Stimulated activated memory B cell treated with anti-CD40 and anti-IgM and Interleukin-4, amounts not matched to agents 10 μg/mL and 1 μg/mL and 100 μg/mL, for 72 hours (primary cell): Measurements from ENCODE around the gene MGAM2.

Source experiments
- ATAC-seq: fragments of 150-1000 bp; cut with Tn5 transposase; 2 replicates; pipeline ENCODE4 v1.10.0; 2021
- H3K27ac Mint-ChIP-seq: one replicate; pipeline ENCODE4 v1.8.0; 2022; ENCODE audit warnings: mild to moderate bottlenecking, mixed read lengths
- H3K27me3 Mint-ChIP-seq: one replicate; pipeline ENCODE4 v1.8.0; 2022; ENCODE audit warnings: mixed read lengths
- H3K36me3 Mint-ChIP-seq: one replicate; pipeline ENCODE4 v1.8.0; 2022; ENCODE audit warnings: mixed read lengths
- H3K4me1 Mint-ChIP-seq: one replicate; pipeline ENCODE4 v1.8.0; 2022; ENCODE audit warnings: mixed read lengths
- H3K4me3 Mint-ChIP-seq: one replicate; pipeline ENCODE4 v1.8.0; 2022; ENCODE audit warnings: mild to moderate bottlenecking, moderate library complexity, mixed read lengths
- H3K9me3 Mint-ChIP-seq: one replicate; pipeline ENCODE4 v1.8.0; 2022; ENCODE audit warnings: mixed read lengths

MGAM2 gene

DNA sequence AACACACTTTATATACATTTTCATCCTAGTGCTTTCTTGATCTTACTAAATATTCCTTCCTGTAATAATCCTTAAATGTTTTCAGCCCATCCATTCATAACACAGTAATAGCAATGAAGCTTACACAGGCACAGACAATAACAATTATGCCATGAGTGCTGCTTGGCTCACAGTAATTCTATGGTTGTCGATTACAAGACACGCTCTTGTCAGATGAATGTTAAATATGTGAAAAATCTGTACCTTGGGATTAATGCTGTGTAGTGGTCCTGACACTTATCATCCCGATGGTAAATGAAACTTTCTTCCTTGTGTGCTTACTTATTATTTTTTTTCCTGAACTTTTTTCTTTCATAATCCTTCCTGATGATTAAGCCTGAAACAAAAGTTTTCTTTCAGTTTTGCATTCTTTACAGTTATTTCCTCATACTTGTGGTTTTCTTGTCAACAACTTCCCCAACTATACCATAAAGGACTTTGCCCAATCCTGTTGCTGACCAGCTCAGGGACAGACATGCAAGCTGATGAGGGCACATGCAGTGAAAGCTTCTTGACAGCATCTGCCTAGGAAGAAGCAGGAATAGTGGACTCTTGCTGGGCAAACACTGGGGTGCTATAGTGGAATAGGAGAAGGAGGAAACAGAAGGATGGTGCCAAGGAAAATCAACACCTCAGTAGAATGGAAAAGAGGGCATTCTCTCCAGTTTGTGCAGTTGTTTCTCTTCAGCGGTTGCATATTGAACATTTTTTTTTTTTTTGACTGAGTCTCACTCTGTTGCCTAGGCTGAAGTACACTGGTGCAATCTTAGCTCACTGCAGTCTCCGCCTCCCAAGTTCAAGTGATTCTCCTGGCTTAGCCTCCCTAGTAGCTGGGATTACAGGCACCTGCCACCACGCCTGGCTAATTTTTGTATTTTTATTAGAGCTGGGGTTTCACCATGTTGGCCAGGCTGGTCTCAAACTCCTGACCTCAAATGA is 6.7 kb upstream of the MGAM2 start:
- no peak overlapping the region for H3K4me3 Mint-ChIP-seq
- H3K27me3 Mint-ChIP-seq: no peaks in the 10 kb centered on the region
- H3K9me3 Mint-ChIP-seq: no peaks in the 10 kb centered on the region
- no peak for ATAC-seq
- no peak overlapping the region for H3K27ac Mint-ChIP-seq
- H3K4me1 Mint-ChIP-seq: no peaks in the 10 kb centered on the region
- no peaks in the 10 kb centered on the region for H3K36me3 Mint-ChIP-seq

DNA sequence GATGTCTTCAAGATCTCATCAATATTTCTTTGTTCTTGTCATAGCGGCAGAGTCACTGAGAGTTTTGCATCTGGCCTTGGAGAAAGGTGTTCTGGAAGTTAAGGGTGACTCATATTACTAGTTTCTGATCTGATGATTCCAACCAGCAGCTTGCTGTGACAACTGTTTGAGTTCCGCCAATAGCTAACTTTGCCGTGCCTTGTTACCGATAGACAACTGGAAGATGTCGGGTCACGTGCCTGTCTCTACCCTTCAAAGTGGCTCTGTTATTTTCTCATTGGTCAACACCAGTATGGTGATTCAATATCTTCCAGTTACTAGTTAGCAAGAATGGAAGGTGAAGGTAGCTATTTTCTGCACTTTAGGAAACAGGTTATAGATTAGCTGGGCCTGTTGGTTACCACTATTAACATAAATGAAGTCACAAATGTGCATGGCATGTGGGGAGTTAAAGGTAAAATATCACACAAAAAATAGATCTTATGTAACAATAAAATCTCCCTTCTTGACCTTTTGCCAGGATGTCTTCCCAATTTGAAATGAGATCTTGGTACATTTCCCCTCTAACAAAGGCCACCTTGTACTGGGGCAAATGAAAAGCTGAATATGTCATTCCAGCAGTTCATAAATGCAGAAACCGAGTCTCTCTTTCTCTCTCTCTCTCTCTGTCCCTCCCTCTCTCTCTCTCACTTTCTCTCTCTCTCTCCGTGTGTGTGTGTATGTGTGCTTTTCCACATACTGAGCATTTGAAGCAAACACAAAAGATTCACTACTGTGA is 2.6 kb upstream of the MGAM2 start:
- Mint-ChIP-seq H3K36me3 (no peaks in the 10 kb centered on the region), H3K27me3 (no peaks in the 10 kb centered on the region), H3K4me3 (no peak overlapping the region), H3K4me1 (no peaks in the 10 kb centered on the region), H3K27ac (no peak overlapping the region), H3K9me3 (peaks cover 3% of the 10 kb centered on the region)
- no peak for ATAC-seq

- Mint-ChIP-seq H3K4me1 (no peaks in the 10 kb centered on the region), H3K4me3 (no peak overlapping the region), H3K36me3 (no peaks in the 10 kb centered on the region), H3K27me3 (no peaks in the 10 kb centered on the region), H3K27ac (no peak overlapping the region), H3K9me3 (peaks cover 8% of the 10 kb centered on the region)
- no peak for ATAC-seq
These were observed 1.4 kb upstream of the MGAM2 start for GRCh38 chr7:142110098-142110497.

DNA sequence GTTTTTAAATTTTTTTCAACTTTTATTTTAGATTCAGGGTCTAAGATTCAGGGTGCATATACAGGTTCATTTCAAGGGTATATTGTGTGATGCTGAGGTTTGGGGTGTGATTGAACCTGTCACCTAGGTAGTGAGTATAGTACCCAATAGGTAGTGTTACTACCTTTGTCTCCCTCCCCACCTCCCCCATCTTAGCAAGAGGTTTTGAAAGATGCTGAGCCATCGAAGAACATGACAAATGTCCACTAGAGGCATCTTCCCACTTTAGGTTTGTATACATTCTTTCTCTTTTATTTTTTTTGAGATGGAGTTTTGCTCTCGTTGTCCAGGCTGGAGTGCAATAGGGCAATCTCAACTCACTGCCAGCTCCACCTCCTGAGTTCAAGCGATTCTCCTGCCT is 880 bp upstream of the MGAM2 start:
- H3K4me1 Mint-ChIP-seq: no peaks in the 10 kb centered on the region
- no peak for ATAC-seq
- no peaks in the 10 kb centered on the region for H3K36me3 Mint-ChIP-seq
- H3K27ac Mint-ChIP-seq: no peak overlapping the region
- peaks cover 8% of the 10 kb centered on the region for H3K9me3 Mint-ChIP-seq
- no peaks in the 10 kb centered on the region for H3K27me3 Mint-ChIP-seq
- H3K4me3 Mint-ChIP-seq: no peak overlapping the region

- Mint-ChIP-seq H3K4me3 (no peak overlapping the region), H3K4me1 (no peaks in the 10 kb centered on the region), H3K27me3 (no peaks in the 10 kb centered on the region), H3K36me3 (no peaks in the 10 kb centered on the region), H3K9me3 (peaks cover 8% of the 10 kb centered on the region), H3K27ac (no peak overlapping the region)
- no peak for ATAC-seq
These were observed 568 bp downstream of the MGAM2 start for GRCh38 chr7:142112086-142112485.

- Mint-ChIP-seq H3K4me3 (no peak overlapping the region), H3K27ac (no peak overlapping the region), H3K9me3 (peaks cover 8% of the 10 kb centered on the region), H3K27me3 (no peaks in the 10 kb centered on the region), H3K4me1 (no peaks in the 10 kb centered on the region), H3K36me3 (no peaks in the 10 kb centered on the region)
- ATAC-seq: no peak
These were observed 2.7 kb downstream of the MGAM2 start for GRCh38 chr7:142114207-142114606.

GRCh38 chr7:142120524-142120923 is 9.0 kb downstream of the MGAM2 start:
- no peak overlapping the region for H3K4me3 Mint-ChIP-seq
- H3K9me3 Mint-ChIP-seq: peaks cover 6% of the 10 kb centered on the region
- H3K36me3 Mint-ChIP-seq: no peaks in the 10 kb centered on the region
- no peak overlapping the region for H3K27ac Mint-ChIP-seq
- H3K4me1 Mint-ChIP-seq: no peaks in the 10 kb centered on the region
- no peaks in the 10 kb centered on the region for H3K27me3 Mint-ChIP-seq
- ATAC-seq: no peak

- H3K9me3 Mint-ChIP-seq: peaks cover 6% of the 10 kb centered on the region
- no peaks in the 10 kb centered on the region for H3K4me1 Mint-ChIP-seq
- no peak overlapping the region for H3K4me3 Mint-ChIP-seq
- no peaks in the 10 kb centered on the region for H3K27me3 Mint-ChIP-seq
- H3K36me3 Mint-ChIP-seq: no peaks in the 10 kb centered on the region
- ATAC-seq: no peak
- no peak overlapping the region for H3K27ac Mint-ChIP-seq
These were observed 11.7 kb downstream of the MGAM2 start for GRCh38 chr7:142123184-142123583.

DNA sequence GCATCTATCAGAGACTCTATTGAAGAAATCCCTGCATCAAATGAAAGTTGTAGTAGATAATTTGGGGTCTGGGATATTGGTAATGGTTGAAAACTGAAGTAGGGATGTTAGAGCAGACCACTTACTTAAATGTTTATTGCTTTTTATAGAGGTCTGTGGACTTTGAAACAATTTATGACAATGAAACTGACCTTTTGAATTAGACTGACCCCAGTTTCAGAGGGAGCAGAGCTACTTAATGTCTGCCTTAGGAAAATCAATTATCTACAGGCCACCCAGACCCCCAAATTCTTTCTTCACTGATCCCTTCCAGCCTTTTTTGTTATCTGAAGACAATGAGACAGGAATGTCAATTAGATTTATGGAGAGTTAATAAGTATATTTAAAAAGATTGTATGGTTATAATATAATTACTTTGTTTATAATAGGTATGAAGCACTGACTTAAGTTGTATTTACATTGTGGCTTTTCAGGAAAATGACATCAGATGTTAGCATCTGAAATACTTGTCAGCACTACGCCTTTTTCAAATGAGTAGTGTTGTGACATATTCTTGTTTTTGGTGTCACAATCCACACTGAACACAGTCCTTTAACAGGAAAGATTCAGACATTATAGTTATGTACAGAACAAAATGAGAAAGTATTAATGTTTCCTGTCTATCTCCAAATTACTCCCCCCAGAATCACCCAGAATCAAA is 13.9 kb downstream of the MGAM2 start:
- no peak overlapping the region for H3K4me3 Mint-ChIP-seq
- ATAC-seq: no peak
- H3K27ac Mint-ChIP-seq: no peak overlapping the region
- no peaks in the 10 kb centered on the region for H3K36me3 Mint-ChIP-seq
- peaks cover 5% of the 10 kb centered on the region for H3K9me3 Mint-ChIP-seq
- H3K4me1 Mint-ChIP-seq: no peaks in the 10 kb centered on the region
- H3K27me3 Mint-ChIP-seq: no peaks in the 10 kb centered on the region

DNA sequence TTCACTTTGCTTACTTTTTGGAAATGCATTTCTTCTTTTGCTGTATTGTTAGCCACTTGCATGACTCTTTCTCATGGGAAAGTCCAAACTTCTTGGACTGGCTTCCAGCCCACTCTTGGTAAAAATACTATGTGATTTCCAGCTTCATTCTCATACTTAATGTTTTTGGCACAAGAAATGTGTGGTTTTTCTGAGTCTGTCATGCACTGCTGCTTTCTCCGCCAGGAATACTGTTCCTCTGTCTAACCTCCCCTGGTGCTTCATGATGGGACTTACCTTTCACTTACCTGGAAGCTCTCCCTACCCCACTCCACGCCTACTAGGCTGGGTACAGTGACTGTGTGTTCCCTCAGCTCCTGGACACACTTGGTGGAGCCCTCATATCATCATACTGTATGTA is 18.7 kb downstream of the MGAM2 start:
- Mint-ChIP-seq H3K27me3 (no peaks in the 10 kb centered on the region), H3K4me1 (no peaks in the 10 kb centered on the region), H3K9me3 (no peaks in the 10 kb centered on the region), H3K36me3 (no peaks in the 10 kb centered on the region), H3K27ac (no peak overlapping the region), H3K4me3 (no peak overlapping the region)
- ATAC-seq: no peak

DNA sequence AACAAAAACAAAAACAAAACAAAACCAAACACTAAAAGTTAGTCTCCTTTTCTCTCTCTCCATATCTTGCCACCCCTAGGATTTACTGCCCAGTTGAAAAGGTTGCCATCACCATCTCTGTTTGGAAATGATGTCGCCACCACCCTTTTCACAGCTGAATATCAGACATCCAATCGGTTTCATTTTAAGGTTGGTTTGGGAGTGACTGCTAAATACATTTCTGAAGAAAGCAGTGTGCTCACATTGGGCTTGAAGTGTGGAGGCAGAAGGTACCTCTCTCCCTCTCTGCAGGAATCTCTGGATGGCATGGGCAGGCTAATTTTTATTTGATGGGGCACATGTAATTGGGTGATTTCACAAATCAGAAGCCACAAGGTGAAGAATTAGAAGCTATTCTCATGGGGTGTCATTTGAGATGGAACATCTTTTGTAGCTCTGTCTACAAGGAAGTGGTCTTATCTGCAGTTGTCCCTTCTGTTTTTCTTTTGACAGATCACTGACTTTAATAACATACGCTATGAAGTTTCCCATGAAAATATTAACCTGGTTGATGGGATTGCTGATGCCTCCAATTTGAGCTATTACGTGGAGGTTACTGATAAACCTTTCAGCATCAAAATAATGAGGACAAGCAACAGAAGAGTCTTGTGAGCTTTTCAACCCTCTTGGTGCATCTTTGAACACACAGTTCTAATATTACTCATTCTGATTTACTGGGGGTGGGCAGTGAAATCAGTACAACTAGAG is 20.1 kb downstream of the MGAM2 start:
- ATAC-seq: no peak
- H3K27ac Mint-ChIP-seq: no peak overlapping the region
- H3K4me1 Mint-ChIP-seq: no peaks in the 10 kb centered on the region

GRCh38 chr7:142133731-142134148 is 22.2 kb downstream of the MGAM2 start:
- no peak overlapping the region for H3K4me3 Mint-ChIP-seq
- no peak for ATAC-seq
- H3K36me3 Mint-ChIP-seq: no peaks in the 10 kb centered on the region
- no peaks in the 10 kb centered on the region for H3K9me3 Mint-ChIP-seq
- H3K27ac Mint-ChIP-seq: no peak overlapping the region
- no peaks in the 10 kb centered on the region for H3K27me3 Mint-ChIP-seq
- no peaks in the 10 kb centered on the region for H3K4me1 Mint-ChIP-seq

More for the DNA sequence above, 20.1 kb downstream of the MGAM2 start:
- Mint-ChIP-seq H3K36me3 (no peaks in the 10 kb centered on the region), H3K4me3 (no peak overlapping the region), H3K27me3 (no peaks in the 10 kb centered on the region), H3K9me3 (no peaks in the 10 kb centered on the region)

DNA sequence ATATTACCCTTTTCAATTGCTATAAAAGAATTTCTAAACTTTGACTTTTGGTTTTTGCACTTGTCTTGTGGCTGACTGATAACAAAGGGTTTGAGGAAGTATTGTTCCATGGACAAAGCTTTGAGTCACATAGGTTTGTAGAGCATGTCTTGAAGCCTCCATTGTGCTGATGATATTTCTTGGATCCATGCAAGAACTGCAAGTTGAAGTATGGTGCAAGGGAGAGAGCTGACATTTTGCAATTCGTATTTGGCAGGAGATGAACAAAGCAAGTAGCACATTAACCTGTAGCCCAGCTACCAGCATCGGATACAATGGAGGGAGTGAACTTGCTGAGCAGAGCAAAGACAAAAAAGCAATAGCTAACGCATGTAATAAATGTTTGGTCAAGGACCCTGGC is 23.4 kb downstream of the MGAM2 start:
- Mint-ChIP-seq H3K27ac (no peak overlapping the region), H3K36me3 (no peaks in the 10 kb centered on the region), H3K9me3 (no peaks in the 10 kb centered on the region), H3K4me3 (no peak overlapping the region), H3K4me1 (no peaks in the 10 kb centered on the region), H3K27me3 (no peaks in the 10 kb centered on the region)
- ATAC-seq: no peak

GRCh38 chr7:142138996-142139395 is 27.5 kb downstream of the MGAM2 start:
- no peak for ATAC-seq
- H3K4me1 Mint-ChIP-seq: no peaks in the 10 kb centered on the region
- no peak overlapping the region for H3K4me3 Mint-ChIP-seq
- no peak overlapping the region for H3K27ac Mint-ChIP-seq
- no peaks in the 10 kb centered on the region for H3K36me3 Mint-ChIP-seq
- no peaks in the 10 kb centered on the region for H3K9me3 Mint-ChIP-seq
- no peaks in the 10 kb centered on the region for H3K27me3 Mint-ChIP-seq
